ENCODE measurements around the gene ADCY6.
"Not testable (repeated sequence)": the region's sequence is repeated elsewhere in the genome, so short reads cannot be mapped to it uniquely, and the experiment has no call there.

ADCY6 gene

DNA sequence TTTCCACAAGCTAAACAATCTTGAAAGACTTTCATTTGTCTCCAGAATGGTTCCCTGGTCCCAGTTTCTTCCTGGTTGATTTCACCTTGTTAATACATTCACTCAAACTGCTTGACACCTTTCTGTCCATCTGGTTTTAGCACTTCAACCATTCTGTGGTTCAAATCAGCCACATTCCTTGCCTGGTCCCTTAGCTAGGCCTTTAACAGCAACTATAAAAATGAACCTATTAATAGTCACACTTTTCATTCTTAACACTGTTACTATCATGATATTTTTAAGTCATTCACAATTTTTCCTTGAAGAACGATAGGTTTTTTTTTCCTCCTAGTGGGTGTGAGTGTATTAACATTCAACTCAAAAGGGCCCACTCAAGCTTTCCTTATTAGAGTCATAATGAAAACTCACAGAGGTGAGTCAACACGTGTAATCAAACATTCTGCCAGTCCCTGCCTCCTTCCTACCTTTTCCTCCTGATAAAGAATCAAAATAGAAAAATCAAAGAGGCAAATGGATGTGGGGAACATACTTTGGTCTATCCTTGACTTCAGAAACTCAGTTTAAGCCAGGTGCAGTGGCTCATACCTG, 38.0 kb downstream of the ADCY6 start:
- no peak overlapping the region for H3K4me3 ChIP-seq (ENCODE audit: low read depth, low read length)
- no peak for DNase-seq (ENCODE audit: low read depth)
- no peak for TF ChIP-seq CTCF (conservative IDR thresholded peaks at IDR 0.05; ENCODE audit: low read depth, low read length)

DNA sequence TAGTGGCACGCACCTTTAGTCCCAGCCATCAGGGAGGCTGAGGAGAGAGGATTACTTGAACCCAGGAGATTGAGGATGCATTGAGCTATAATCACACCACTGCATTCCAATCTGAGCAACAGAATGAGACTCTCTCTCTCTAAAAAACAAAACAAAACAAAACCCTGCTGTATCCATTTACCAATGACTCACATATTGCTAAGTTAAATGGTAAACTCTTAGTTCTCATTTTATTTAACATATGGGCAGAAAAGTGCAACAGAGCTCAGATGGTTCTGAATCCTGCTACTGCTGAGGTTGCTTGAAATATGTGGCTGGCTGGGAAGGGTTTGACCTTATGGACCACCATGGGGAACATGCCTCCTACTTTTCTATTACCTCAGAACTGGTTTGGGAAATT, 38.7 kb downstream of the ADCY6 start:
- TF ChIP-seq CTCF (conservative IDR thresholded peaks at IDR 0.05; ENCODE audit: low read depth, low read length) = no peak
- DNase-seq (ENCODE audit: low read depth) = peak; percentile 13
- H3K4me3 ChIP-seq (ENCODE audit: low read depth, low read length) = no peak overlapping the region

- no peak for TF ChIP-seq CTCF (conservative IDR thresholded peaks at IDR 0.05; ENCODE audit: low read depth, low read length)
- H3K4me3 ChIP-seq (ENCODE audit: low read depth, low read length) = no peak overlapping the region
- DNase-seq (ENCODE audit: low read depth) = no peak
Observed at GRCh38 chr12:48744251-48745008, 44.5 kb downstream of the ADCY6 start.

GRCh38 chr12:48739618-48740269, 49.1 kb downstream of the ADCY6 start:
- DNase-seq (ENCODE audit: low read depth) = no peak
- no peak overlapping the region for H3K4me3 ChIP-seq (ENCODE audit: low read depth, low read length)
- TF ChIP-seq CTCF (conservative IDR thresholded peaks at IDR 0.05; ENCODE audit: low read depth, low read length) = no peak

GRCh38 chr12:48736456-48736855, 52.4 kb downstream of the ADCY6 start:
- no peak for TF ChIP-seq CTCF (conservative IDR thresholded peaks at IDR 0.05; ENCODE audit: low read depth, low read length)
- H3K4me3 ChIP-seq (ENCODE audit: low read depth, low read length) = no peak overlapping the region
- no peak for DNase-seq (ENCODE audit: low read depth)

- no peak for DNase-seq (ENCODE audit: low read depth)
- no peak for TF ChIP-seq CTCF (conservative IDR thresholded peaks at IDR 0.05; ENCODE audit: low read depth, low read length)
Observed at GRCh38 chr12:48728807-48729206, 60.1 kb downstream of the ADCY6 start.

DNA sequence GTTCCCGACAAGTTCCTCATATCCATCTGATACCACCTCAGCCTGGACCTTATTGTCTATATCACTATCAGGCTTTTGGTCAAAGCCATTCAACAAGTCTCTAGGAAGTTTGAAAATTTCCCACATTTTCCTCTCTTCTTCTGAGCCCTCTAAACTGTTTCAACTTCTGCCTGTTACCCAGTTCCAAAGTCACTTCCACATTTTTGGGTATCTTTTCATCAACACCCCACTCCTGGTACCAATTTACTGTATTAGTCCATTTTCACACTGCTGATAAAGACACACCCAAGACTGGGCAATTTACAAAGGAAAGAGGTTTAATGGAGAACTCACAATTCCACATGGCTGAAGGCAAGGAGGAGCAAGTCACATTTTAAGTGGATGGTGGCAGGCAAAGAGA, 68.2 kb downstream of the ADCY6 start:
- H3K4me3 ChIP-seq (ENCODE audit: low read depth, low read length); DNase-seq (ENCODE audit: low read depth): not testable (repeated sequence)

More at GRCh38 chr12:48728807-48729206, 60.1 kb downstream of the ADCY6 start:
- H3K4me3 ChIP-seq (ENCODE audit: low read depth, low read length) = no peak overlapping the region

- DNase-seq (ENCODE audit: low read depth); H3K4me3 ChIP-seq (ENCODE audit: low read depth, low read length): not testable (repeated sequence)
Observed at GRCh38 chr12:48720171-48720570, 68.7 kb downstream of the ADCY6 start.

DNA sequence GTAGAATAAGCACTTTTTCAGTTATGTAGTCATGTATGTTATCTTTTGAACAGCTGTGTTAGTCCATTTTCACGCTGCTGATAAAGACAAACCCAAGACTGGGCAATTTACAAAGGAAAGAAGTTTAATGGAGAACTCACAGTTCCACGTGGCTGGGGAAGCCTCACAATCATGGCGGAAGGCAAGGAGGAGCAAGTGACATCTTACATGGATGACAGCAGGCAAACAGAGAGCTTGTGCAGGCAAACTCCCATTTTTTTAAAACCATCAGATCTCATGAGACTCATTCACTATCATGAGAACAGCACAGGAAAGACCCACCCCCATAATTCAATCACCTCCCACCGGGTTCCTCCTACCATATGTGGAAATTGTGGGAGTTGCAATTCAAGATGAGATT, 69.9 kb downstream of the ADCY6 start:
- not testable (repeated sequence) for DNase-seq (ENCODE audit: low read depth)

More for the DNA sequence above, 69.9 kb downstream of the ADCY6 start:
- not testable (repeated sequence) for H3K4me3 ChIP-seq (ENCODE audit: low read depth, low read length)
